HG02938 (cell line): Measurements from ENCODE around the gene B3GNT8.
"Not testable (repeated sequence)": the region's sequence is repeated elsewhere in the genome, so short reads cannot be mapped to it uniquely, and the experiment has no call there.

ENCODE experiments used
- ATAC-seq: cut with Tn5 transposase; IDR thresholded peaks from one replicate; pipeline ENCODE4 v1.9.1; 2021; ENCODE audit warnings: mild to moderate bottlenecking, moderate library complexity; ENCODE audit not compliant: unreplicated experiment

Gene B3GNT8

DNA sequence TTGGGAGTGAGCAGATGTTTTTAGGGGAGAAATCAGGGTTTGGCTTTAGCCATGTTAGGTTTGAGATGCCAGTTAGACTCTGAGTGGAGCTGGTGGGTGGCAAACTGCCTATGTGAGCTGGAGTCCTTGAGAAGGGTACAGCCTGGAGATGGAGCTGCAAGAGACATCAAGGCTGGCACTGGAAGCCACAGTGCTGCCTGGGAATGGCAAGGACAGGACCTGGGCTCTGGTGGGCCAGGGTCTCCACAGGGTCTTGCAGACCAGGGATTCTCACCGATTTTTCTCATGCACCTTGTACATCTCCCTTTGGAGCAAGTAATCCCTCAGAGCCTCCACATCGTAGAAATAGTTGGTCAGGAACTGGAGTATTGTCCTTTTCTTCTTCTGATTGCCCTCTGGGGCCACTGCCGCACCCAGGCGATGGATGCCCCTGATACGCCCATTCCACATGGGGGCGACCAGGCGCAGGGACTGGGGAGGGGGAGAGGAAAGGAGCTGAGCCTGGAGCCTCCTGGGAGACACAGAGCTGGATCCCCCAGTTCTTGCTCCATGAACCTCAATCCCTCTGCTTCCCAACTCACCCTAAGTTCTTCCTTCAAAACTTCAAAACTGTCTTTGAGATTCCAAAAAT lies 10.9 kb upstream of the B3GNT8 start:
- no peak for ATAC-seq

DNA sequence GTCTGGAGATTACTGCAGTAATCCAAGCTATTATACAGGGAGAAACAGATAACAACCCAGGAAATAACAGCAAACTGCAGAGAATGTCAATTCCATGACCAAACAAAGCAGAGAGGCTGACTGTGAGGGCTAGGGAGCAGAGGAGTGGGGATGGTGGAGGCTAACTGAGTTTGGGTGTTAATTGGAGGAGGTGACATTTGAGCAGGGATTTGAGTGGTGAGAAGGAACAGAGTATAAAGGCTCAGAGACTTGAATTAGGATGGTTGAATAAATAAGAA lies 9.4 kb upstream of the B3GNT8 start:
- ATAC-seq = no peak

DNA sequence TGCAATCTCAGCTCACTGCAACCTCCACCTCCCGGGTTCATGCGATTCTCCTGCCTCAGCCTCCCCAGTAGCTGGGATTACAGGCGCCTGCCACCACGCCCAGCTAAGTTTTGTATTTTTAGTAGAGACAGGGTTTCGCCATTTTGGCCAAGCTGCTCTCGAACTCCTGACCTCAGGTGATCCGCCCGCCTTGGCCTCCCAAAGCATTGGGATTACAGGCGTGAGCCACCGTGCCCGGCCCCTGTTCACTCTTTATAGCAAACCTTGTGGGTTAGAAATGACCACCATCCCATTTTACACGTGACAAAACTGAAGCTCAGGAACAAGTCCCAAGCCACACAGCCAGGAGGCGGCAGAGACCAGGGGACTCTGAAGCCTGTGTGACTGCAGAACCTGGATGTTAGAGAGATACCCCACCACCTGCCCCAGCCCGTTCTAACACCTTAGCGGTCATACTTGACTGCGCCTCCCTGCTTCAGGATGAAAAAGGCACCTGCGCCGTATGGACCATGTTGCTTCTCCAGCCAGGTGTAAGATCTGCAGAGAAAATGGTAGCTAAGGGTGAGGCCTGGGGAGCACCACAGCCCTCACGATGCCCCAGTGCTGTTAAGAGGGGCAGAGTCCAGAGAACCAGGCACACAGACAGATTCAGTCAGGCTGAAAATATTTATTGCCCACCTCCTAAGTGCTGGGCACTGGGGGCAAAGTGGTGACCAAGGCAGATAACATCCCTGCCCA lies 8.9 kb upstream of the B3GNT8 start:
- no peak for ATAC-seq

DNA sequence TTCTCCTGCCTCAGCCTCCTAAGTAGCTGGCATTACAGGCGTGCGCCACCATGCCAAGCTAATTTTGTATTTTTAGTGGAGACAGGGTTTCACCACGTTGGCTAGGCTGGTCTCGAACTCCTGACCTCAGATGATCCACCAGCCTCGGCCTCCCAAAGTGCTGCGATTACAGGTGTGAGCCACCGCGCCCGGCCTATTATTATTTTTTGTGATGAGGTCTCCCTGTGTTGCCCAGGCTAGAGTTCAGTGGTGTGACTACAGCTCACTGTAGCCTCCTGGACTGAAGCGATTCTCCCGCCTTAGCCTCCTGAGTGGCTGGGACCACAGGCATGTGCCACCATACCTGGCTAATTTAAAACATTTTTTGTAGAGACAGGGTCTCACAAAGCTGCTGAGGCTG lies 8.2 kb upstream of the B3GNT8 start:
- ATAC-seq = not testable (repeated sequence)

DNA sequence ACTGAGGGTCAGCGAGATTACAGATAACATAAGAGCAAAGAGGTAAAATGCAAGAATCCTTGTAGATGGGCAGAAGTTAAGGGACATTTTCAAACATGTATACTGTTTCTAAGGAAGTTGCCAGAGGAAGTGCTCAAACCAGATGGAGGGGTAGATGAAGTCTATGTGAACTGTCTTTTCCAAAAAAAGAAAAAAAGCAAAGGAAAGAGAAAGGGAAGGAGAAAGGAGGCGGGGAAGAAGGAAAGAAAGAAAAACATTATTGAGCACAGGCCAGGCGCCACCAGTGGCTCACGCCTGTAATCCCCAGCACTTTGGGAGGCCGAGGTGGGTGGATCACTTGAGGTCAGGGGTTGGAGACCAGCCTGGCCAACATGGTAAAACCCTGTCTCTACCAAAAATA lies 7.3 kb upstream of the B3GNT8 start:
- ATAC-seq = no peak

DNA sequence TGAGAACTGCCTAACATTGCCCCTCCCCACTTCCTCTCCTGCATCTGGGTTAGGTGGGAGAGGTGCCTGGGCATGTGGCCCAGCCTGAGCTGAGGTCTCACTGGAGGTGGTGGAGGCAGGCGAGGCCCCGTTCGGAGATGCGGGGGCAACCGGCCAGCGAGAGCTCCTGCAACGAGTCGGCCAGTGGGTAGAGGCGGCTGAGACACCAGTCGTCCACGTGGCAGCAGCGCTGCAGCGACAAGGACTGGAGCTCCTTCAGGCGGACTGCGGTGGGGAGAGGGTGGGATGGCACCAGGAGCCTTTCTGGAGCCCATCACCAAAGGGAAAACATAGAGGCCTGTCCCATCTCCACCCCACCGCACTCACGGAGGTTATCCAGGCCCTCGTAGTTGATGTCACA lies 6.0 kb upstream of the B3GNT8 start:
- no peak for ATAC-seq

DNA sequence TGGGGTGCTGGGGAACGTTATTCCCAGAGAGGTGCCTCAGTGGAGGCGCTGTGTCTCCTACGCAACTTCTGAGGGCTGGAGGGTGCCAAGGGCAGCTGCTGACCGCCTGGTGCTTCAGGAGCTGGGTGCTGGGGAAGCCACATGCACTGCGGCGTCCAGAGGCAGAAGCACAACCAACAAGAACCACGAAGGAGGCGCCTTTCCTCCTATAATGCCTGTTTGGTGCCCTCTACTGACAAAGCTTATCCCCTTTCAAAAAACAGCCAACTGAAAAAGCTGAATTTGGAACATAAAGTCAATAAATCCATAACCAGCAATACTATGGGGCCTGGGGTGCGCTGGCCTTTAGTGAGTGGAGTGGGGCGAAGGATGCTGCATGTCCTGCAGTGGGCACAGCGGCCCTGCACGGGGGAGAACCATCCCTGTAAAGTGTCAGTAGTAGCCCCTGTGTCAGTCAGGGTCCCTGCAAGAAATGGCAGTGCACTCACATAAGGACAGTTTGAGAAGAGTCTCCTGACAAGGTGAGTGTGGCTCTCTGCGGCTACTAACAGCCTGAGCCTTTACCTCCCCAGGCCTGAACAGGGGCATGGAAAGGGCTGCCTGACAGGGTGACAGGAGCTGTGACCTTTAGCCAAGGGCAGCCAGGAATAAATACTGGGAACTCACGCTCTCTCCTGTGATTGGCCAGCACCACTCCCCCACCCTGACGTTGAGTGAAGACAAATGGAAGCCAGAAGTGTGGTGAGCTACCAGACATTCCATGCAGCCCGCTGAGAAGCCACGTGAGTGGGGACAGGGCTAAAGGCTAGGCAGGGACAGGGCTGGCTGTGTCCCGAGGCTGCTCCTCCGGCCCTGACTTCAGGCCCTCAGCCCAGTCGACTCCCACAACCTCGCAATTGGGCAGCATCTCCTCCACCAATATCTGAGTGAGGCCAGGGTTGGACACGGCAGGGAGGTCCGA lies 4.5 kb upstream of the B3GNT8 start:
- ATAC-seq = no peak

DNA sequence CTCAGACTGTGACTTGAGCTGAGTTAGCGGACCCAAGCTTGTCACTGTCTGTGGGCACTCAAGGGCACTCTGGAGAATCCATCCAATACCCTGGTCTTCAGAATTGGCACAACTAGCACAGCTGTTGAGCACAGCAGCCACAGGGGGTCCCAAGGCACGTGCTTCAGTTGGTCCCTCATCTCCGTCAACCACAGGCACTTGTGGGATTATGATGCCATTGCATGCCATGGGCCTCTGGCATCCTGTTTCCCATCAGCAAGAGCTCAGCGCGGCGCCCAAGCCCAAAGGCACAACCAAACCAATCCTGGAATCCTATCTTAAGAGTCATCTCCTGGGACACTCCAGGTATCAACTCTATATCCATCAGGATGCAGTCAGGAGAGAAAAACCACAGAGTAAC lies 3.7 kb upstream of the B3GNT8 start:
- no peak for ATAC-seq

DNA sequence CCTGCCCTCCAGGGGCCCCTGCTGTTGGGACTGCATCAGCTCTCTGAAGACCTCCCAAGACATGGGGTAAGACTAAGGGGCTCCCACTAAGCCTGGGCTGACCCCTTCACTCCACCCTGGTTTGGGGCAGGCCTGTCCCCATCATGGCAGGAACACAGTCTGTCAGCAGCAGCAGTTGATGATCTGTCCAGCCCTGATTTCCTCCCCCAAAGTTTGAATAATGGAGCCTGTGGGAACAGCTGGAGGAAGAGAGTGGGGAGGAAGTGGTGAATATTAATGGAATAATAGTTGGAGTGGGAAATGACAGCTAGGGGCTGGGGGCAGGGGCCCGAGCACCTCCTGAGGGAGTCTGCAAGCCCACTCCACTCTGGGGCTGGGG lies 1.3 kb upstream of the B3GNT8 start:
- no peak for ATAC-seq

DNA sequence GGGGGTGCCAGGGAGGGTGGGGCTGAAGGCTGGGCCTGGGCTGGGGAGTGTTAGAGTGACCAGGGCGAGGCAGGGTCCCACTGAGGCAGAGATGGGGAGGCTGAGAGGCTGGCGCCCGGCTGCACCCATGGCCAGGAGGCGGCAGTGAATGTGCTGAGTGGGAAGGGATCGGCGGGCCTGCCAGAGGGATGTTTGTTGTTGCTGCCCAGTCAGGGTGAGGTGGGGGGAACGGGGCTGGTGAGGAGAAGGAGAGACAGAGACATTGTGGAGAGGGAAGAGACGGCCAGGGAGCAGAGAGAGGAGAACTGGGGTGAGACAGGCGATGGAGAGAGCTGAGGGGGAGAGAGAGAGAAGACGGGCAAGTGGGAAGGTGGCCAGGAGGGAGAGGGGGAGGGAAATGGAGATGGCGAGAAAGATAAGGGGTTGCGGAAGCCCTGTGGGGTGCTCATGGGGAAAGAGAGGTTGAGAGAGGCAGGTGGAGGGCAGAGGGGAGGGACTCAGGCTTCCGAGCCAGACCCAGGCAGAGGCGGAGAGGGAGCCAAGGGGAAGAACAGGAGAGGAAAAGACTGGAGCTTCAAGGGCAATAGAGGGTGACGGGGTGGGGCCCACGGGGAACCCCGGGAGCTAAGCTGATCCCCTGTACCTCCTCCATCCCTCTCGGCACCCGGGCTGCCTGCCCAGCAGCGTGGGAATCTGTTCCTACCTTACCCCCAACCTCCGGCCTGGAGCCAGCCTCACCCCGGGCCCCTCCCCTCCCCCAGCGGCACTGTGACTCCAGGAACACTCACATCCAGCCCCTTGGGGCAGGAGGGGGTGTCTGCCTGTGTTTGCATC lies 690 bp upstream of the B3GNT8 start:
- ATAC-seq = no peak

DNA sequence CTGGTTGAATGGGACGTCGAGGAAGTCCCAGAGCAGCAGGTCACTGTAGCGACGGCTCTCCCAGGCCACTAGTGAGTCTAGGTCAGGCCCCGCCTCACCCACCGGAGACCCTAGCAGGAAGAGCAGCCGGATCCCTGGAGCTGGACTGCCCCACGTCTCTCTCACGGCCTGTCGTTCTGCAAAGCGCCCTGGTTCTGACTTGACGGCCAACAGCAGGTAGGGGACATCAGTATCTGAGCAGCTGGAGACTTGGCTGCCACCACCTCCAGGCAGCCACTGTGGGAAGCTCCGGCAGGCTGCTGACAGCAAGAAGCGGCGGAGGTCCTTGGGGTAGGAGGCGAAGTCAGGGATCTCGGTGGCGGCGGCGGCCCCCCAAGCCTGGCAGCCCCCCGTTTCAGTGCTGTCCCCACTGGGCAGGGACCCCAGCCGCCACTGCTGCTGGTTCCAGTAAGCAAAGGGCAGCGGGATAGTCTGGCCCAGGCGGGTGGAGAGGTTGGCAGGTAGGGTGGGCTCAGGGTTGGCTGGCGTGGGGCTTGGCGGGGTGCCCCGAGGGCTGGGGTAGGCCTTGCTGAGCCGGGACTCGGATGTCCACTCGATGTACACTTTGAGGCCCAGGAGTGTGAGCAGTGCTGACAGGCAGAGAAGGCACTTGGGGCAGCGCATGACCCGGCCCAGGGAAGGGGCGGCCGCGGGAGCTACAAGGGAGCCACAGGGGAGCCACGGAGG lies 895 bp downstream of the B3GNT8 start:
- no peak for ATAC-seq

DNA sequence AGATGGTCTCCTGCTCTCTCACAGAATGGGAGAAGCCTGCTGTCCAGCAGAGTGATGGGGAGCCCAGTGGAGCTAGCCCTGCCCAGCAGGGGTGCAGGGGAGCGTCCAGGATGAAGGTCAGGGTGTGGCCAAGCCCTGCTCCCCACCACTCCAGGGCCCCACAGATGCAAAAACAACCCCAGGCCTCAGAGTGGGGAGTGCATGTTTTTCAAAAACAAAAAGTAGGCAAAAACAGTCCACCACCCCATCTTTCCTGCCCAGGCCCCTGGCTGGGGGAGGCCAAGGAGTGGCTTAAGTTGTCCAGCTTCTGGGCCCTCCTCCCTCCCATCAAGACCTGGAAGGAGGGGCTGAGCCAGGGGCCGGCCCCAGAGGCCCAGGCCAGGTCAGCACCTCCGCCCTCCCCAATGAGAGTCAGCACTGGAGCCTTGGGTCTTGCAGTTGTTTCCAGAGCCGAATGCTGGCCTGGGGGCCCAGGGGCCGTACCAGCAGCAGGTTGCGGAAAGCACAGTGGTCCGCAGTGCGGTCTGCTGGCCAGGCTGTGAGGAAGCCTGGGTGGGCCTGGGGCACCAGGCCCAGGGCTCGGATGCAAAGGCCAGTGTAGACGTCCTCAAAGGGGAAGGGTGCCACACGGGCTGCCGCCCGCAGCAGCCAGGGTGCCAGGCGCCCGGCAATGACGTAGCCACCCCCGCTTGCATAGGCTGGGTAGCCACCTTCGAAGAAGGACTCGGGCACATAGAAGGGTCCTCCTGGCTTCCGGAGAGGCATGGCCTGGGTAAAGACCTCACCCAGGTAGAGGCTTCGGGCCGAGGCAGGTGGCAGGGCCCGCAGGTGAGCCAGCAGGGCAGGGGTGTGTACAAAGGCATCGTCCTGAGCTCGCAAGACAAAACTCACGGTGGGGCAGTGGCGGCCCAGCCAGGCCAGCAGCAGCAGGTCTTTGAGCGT lies 1.7 kb downstream of the B3GNT8 start:
- ATAC-seq = no peak

DNA sequence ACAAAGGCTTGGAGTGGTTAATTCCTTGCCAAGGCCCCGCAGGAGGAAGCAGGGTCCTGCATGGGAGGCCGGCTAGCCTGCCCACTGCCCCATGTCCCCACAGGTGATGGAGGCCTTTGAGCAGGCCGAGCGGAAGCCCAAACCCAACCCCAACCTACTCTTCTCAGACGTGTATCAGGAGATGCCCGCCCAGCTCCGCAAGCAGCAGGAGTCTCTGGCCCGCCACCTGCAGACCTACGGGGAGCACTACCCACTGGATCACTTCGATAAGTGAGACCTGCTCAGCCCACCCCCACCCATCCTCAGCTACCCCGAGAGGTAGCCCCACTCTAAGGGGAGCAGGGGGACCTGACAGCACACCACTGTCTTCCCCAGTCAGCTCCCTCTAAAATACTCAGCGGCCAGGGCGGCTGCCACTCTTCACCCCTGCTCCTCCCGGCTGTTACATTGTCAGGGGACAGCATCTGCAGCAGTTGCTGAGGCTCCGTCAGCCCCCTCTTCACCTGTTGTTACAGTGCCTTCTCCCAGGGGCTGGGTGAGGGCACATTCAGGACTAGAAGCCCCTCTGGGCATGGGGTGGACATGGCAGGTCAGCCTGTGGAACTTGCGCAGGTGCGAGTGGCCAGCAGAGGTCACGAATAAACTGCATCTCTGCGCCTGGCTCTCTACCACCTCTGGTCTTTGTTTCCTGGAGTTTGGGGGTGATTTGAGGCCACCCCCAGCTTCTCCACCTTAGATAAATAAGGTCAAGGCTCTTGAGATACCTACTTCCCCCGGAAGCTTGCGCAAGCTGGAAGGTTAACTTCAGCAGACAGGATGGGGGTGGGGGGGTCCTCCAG lies 2.6 kb downstream of the B3GNT8 start:
- no peak for ATAC-seq

DNA sequence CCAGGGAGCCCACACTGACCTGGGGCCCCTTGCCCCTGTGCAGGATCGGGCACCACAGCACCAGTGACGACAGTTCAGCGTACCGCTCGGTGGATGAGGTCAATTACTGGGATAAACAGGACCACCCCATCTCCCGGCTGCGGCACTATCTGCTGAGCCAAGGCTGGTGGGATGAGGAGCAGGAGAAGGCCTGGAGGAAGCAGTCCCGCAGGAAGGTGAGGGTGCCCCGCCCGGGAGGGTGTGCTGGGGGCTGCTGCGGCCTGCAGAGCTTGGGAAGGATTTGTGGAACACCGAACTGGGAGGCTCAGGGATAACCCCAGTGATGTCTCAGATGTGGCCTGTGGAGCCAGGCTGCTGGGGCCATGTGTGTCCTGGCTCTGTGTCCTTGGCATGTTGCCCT lies 4.2 kb downstream of the B3GNT8 start:
- ATAC-seq = no peak

DNA sequence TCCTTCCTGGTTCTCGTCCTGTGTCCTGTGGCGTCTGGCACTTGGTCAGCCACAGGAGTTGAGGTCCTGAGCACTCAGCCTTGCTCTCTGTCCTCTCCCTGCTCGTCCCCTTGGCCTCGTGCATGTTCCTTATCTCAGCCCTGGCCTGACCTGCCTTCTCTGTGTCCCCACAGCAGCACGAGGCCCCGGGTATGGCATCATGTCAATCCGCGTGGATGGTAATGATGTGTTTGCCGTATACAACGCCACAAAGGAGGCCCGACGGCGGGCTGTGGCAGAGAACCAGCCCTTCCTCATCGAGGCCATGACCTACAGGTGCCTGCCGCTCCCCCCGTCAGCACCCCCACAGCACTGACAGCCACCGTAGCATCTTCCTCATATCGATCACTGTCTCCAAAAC lies 4.7 kb downstream of the B3GNT8 start:
- no peak for ATAC-seq

DNA sequence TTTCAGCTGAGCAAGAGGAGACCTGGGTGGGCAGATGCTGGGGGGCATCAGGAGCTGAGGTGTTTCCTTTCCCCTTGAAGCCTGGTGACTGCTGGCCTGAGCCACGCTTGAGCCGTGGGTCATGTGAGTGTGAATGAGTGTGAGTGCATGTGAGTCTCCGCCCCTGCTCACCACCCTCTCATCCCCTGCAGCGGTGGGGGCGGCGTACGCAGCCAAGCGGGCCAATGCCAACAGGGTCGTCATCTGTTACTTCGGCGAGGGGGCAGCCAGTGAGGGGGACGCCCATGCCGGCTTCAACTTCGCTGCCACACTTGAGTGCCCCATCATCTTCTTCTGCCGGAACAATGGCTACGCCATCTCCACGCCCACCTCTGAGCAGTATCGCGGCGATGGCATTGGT lies 5.2 kb downstream of the B3GNT8 start:
- ATAC-seq = no peak

DNA sequence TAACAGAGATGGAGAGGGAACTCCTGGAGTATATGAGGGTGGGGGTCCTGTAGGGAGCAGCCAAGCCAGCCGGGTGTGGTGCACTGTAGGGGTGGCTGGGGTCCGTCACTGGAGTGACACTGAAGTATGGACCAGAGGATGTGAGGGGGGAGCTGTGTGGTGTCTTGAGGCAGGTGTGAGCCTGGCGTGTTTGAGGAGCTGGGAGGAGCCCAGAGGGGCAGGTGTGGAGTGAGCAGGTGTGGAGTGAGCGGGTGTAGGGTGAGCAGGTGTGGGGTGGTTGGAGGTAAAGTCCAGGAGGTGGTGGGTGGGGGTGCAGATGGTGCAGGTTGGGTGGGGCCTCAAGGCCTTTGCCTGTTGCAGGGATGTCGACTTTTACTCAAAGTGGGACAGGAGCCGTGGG lies 5.9 kb downstream of the B3GNT8 start:
- no peak for ATAC-seq

DNA sequence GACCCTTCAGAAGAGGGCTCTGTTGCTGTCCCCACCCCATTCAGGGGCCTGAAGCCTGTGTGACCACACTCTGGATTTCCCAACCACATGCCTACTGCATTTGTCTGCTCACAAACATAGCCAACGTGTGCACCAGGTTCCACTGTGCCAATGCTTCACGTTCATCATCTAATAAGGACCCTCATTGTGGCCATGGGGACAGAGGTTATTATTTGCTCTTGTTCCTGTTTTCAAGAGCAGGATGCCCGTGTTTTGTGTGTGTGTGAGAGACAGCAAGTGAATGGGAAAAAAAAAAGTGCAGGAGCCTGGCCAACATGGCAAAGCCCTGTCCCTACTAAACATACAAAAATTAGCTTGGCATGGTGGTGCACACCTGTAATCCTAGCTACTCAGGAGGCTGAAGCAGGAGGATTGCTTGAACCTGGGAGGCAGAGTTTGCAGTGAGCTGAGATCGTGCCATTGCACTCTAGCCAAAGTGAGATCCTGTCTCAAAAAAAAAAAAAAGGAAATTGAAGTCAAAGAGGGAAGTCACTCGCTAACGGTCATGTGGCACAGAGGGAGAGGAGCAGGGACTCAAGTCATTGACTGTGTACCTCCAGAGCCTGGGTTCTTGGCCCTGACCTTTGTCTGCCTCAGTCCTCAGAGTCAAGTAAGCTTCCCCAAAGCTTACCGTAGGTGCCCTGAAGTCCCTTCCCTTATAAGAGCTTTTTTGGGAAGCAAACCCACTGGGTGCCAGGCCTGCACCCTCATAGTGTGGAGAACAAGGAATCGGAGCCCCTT lies 6.9 kb downstream of the B3GNT8 start:
- no peak for ATAC-seq
